CD1c-positive myeloid dendritic cell (primary cell): Measurements from ENCODE around the gene LSM4.
"Not testable (repeated sequence)": the region's sequence is repeated elsewhere in the genome, so short reads cannot be mapped to it uniquely, and the experiment has no call there.

Source experiments
- DNase-seq: peaks from one replicate; pipeline ENCODE4 v3.0.0-alpha.2; 2016; ENCODE audit errors: extremely low spot score

The LSM4 gene

DNA sequence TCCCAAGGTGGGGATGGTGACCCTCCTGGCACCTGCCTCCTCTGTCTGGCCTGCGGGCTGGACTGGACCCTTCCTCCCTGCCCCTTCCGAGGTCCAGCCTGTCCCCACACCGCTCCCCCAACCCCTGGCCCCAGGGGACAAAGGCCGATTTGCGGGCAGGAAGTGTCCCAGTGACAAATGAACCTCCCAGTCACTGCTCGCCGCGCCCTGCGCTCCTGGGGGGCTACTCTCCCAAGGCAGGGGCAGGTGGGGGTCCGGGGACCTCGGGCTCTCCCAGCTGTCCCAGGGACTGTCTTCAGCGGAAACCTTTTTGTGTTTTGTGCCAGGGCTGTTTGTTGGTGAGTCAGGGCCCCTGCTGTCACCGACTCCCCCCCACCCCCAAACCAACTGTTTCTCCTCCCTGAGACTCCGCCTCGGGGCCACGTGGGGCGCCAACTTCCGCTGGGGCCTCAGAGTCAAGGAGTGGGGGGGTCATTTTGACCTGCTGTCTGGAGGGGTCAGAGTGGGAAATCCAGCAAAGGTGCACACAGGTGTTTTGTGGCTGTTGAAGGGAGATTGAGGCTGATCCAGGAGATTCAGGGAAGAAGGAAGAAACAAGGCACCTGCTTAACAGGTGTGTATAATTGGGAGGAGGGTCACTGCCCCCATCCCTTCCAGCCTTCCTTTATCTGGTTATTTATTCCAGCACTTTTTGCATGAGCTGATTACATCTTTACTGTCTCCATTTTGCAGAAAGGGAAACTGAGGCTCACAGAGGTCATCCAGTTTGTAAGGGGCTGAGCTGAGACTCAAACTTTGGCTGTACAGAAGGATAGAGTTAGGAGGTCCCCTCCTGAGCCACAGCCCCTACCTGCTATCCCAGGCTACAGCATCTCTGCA, 18.4 kb upstream of the LSM4 start:
- DNase-seq = peak; percentile 72

DNA sequence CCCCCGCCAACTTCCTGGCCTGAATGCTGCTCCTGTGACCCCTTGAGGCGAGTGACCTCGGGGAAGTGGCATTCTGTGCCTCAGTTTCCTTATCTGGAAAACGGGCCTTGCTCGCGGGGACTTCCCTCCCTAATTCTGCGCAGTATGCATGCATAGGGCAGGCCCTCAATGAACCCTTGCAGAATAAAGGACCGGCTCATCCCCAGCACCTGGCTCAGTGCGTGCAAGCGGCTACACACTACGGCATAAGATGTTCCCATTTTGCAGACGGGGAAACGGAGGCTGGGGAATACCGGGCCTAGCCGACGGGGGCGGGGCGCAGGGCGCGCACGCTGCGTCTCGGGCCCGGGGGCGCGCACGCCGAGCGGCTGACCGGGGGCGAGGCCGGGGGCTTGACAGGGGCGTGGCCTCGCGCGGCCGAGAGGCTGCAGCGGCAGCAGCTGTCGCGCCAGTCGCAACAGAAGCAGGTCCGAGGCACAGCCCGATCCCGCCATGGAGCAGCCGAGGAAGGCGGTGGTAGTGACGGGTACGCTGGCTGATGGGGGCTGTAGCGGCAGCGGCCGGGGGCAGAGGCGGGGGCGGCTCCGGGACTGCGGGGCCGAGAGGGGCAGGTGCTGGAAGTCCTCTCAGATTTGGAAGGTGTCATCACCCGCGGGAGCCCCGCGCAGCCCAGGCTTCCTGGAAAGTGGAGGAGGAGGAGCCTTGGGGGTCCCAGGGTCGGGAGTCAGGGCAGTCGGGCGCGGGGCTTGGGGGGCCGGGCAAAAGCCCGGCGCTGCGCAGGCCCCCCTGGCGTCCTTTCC, 17.5 kb upstream of the LSM4 start, which contains the start of gene PGPEP1:
TSS of gene PGPEP1 (plus strand) at position 409 of the 800 bp plus-strand sequence. CDS start at position 493, 84 bp downstream.
- peak; percentile 72 for DNase-seq

DNA sequence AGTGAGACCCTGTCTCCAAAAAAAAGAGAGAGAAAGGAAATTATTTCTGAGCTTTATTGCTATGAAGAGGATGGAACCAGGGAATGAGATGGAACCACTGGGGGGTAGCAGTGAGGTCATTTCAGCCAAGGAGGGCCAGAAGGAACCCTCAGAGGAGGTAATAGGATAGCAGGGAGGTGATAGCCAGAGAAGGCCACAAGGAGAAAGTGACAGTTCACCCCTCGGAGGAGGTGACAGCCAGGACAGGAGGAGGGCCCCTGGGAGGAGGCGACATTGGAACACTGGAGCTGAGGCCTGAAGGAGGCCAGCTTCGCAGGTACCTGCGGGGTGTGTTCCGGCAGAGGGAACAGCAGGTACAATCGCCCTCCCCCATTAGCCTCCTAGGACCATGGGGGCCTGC, 16.8 kb upstream of the LSM4 start:
- DNase-seq = no peak

DNA sequence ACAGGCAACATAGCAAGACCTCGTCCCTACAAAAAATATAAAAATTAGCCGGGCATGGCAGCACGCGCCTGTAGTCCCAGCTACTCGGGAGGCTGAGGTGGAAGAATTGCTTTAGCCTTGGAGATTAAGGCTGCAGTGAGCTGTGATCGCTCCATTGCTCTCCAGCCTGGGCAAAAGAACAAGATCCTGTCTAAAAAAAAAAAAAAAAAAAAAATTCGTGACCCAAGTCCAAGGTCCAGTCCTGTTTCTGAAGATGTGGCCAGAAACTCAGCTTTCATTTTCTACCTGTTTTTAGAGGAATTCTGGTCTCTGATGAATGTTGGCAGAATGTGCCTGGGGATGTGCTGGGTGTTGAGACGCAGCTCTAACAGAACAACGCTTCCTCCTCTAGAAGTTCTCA, 15.7 kb upstream of the LSM4 start:
- no peak for DNase-seq

DNA sequence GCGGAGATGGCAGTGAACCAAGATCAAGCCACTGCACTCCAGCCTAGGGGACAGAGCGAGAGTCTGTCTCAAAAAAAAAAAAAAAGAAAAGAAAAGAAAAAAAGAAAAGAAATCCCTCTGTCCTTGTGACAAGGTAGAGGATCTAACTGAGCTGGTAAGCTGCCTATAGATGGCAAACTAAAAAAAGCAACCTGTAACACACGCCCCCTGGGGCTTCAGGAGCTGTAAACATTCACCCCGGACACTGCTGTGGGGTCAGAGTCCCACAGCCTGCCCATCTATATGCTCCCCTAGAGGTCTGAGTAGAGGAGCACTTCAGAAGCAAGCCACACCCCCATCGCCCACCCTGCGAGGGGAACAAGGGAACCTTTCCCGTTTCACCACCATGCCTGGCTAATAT, 13.2 kb upstream of the LSM4 start:
- no peak for DNase-seq

DNA sequence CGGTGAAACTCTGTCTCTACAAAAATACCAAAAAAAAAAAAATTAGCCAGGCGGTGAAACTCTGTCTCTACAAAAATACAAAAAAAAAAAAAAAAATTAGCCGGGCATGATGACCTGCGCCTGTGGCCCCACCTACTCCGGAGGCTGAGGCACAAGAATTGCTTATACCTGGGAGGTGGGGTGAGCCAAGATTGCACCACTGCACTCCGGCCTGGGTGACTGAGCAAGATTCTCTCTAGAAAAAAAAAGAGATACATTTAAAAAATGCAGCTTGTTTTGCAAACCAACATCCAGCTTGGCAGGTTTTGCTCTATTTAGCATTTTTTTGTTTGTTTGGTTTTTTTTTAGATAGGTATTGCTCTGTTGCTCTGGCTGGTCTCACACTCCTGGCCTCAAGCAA, 10.8 kb upstream of the LSM4 start:
- no peak for DNase-seq

DNA sequence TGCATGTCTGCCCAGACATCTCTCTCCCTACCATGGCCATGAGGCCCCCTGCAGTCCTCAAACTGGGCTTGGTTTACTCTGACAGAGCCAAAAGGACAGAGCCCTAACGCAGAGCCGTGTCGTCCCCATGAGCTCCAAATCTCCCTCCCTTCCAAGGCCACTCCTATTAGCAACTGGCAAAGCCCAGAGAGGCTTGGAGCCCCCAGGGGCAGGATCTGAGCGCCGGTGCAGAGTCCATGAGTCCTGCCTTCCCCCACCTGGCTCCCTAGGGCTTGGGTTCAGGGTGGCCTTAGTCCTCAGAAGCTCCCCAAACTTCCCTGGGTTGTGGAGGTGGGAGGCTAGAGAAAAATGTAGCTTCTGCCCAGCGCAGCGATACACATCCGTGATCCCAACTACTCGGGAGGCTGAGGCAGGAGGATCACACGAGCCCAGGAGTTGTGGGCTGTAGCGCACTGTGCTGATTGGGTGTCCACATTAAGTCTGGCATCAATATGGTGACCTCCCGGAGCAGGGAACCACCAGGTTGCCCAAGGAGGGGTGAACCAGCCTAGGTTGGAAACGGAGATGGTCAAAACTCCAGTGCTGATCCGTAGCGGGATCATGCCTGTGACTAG, 10.1 kb upstream of the LSM4 start:
- DNase-seq = no peak

DNA sequence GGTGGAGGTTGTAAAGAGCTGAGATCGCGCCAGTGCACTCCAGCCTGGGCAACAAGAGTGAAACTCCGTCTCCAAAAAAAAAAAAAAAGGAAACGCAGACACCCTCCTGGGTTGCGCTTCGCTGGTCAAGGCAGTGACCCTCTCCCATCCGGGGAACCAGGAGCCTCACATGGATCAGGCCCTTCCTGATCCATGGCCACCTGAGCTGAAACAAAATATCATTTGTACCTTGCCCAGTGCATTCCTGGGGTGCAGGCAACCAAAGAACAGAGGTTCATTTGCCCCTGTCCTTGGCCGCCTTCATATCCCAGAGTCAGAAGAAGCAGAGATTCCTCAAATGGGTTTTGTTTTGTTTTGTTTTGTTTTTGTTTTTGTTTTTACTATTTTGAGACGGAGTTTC, 8.0 kb upstream of the LSM4 start:
- no peak for DNase-seq

DNA sequence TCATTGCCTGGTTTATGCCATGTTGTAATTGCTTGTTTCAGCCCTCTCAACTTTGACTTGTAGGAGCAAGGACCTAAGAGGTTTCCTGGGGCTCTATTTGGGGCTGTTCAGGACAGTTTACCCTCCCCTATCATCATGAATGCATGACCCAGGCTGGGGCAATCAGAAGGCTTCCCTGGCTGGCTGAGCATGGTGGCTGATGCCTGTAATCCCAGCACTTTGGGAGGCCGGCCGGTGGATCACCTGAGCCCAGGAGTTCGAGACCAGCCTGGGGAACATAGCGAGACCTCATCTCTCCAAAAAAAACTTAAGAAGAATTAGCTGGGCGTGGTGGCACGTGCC, 6.1 kb upstream of the LSM4 start:
- DNase-seq = no peak

DNA sequence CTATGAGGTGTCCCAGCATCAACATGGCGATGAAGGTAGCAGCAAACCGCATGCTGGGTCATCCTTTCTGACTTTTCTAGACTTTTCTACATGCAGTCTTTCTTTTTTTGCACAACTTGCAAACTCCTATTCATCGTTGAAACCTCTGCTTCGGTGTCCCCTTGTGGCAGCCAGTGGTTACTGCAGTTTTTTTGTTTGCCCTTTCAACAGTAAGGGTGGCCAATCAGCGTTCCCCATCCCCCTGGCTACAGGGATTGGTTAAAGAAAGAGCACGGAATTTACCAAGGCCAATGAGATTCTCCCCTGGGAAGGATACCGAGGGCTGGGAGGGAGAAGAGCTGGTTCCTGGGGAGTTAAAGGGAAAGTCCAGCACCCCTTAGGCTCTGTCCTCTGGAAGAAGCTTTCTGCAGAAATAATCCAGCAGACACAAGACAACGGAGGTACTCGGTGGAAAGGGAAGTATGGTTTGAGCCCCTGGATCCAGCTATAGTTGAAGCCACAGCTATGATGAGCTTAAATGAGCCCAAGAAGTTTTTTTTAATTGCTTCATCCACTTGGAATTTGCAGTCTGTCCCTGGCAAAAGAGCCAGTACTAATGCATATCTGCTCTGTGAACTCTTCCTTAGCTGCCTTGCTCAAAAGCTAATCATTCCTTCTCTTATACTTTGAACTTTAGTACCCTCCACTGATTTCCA, 5.6 kb upstream of the LSM4 start:
- DNase-seq = peak; percentile 97

DNA sequence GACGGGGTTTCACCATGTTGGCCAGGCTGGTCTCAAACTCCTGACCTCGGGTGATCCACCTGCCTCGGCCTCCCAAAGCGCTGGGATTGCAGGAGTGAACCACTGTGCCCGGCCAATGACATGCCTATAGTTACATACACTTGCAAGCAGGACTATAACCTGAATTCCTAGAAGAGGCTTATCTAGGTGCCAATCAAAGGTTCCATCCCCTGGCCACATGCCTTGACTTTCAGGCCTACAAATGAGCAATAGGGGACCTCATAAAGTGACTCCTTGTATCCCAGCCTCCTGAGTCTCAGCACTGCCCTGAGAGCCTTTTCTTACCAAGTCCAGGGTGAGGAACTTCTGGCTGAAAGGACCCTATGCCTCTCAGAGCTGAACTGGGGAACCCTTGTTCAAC, 3.9 kb upstream of the LSM4 start:
- no peak for DNase-seq

DNA sequence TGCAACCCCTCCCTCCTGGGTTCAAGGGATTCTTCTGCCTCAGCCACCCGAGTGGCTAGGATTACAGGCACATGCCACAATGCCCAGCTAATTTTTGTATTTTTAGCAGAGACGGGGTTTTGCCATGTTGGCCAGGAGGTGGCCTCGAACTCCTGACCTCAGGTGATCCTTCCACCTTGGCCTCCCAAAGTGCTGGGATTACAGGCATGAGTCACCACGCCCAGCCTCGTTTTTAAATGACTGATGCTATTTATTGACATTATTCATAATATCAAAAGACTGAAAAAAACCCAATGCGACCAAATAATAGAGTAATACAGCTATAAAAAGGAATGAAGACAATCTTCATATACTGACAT, 1.5 kb upstream of the LSM4 start:
- not testable (repeated sequence) for DNase-seq

DNA sequence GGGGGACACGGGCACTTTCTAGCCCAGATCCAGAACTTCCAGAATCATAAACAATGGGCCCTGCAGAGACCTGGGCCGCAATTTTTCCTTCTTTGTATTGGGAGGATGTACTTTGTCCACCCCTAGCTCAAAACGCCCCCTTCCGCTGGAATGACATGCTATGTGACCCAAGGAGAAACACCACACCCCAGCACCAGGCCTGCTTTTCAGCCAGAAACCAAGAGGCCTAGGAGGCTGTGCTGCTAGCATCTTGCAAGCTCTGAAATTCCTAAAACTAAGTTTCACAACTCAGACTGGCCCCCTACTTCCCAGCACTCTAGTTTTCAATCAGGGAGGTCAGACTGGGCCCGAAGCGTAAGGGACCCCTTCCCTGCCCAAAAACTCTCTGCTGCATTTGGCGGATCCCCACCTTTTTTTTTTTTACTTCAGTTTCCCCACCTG, 538 bp downstream of the LSM4 start:
- peak; percentile 52 for DNase-seq

DNA sequence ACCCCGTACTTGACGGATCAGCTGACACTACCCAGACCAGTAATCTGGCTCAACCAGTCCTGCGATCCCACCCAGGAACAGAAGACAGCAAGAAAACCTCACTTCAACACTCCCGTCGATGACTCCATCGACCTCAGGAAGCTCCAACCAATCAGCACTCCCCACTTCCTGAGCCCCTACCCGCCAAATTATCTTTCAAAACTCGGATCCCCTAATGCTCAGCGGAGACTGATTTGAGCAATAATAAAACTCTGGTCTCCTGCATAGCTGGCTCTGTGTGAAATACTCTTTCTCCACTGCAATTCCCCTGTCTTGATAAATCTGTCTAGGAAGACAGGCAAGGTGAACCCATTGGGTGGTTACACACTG, 1.2 kb downstream of the LSM4 start:
- peak; percentile 34 for DNase-seq

DNA sequence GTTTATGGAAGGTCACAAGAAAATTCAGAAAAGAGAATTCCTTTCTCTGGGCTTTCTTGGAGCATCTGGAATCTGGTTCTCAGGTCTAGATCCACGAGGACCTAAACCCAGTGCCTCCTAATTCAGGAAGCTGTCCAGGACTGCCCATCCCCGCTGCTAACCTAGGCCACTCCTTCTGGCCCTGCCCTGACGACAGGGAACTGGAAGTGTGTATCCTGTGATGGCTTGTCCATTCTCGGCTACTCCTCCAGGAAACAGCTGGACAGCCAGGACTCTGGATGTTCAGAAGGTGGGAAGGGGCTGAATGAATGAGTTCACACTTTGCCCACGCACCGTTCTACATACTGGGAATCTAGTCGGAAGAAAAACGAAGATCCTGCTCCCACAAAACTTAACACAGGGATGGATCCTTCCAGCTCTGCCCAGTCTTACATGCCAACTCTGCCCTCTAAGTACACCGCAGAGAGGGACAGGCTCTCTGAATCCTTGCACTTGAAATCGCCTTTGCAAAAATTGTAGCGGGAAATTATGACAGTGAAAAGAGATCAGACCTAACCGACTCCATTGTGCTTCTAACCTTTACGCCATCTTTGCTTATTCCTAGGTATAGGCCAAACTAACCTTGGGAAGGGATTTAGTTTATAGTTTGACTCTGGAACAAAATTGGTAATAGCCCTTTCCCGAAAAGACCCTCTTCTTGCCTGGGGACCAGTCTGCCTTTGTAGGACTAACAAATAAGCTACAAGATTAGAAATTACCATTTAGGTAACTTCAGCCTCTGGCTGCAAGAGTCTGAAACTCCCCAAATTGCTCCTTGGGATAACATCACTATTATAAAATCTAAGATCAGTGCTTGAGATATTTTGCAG, 1.8 kb downstream of the LSM4 start:
- peak; percentile 74 for DNase-seq

DNA sequence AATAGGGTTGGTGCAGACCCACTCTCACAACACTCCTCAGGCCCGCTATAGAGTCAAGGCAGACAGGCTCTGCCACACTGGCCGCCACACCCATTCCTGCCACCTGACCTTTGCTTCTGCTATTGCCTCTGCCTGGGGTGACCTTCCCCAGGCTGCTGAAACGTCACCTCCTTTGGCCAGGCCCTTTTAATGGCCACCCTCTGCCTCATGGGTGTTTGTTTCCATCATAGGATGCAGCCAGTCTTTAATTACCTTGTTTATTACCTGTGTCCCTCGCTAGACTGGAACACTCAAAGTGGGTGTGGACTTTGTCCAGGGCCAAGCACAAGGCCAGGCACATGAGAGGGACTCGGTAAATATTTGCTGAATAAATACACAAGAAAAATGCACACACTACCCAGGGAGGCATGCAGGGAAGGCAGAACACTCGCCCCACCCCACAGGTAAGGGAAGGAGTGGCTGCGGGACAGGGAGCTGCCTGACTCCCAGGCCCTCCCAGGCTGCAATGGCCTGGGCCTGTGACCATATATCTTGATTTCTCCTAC, 3.2 kb downstream of the LSM4 start:
- peak; percentile 67 for DNase-seq

DNA sequence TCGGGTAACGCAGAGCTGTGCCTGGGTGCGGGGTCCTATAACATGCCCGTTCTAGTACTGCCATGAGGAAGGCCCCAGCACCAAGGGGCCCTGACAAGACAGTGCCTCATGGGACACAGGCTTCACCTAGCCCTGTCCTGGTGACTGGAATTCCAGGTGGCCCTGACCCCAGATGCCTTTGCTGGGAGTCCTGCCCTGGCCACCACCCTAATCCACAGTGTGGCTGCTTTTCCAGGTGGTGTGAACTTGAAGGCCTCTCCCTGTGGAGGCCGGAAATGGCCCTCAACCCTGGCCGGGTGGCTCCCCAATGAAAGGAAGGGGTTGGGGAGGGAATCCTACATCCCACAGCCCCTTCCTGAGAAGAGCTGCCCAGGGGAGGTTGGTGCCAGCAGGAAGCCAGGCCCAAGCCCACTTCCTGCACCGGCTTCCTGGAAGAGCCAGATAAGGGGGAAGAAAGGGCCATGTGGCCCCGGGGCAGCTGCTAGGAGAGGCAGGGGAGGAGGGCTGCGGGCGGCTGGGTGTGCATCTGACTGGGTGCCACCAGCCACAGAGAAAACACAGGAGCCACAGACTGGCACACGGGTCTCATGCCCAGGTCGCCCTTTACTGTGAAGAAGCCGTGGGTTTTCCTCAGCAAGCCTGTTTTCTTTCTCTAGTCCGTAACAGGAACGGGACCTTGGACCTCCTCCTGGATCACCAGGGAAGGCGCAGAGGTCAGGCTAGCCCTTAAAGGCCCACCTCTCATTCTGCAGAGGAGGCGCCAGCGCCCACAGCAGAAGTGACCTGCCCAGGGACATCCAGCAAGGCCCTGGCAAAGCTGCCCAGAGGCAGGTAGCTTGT, 4.7 kb downstream of the LSM4 start:
- no peak for DNase-seq

DNA sequence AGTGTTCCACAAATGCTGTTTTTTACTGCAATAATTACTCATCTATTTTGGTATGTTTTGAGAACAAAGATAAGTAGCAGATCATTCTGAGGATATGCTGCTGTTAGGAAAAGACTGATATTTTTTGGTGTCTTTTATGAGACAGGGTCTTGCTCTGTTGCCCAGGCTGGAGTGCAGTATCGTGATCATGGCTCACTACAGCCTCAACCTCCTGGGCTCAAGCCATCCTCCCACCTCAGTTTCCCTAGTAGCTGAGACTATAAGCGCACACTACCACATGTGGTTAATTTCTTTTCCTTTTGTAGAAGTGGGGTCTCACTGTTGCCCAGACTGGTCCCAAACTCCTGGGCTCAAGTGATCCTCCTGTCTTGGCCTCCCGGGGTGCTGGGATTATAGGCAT, 9.5 kb downstream of the LSM4 start:
- DNase-seq = no peak

DNA sequence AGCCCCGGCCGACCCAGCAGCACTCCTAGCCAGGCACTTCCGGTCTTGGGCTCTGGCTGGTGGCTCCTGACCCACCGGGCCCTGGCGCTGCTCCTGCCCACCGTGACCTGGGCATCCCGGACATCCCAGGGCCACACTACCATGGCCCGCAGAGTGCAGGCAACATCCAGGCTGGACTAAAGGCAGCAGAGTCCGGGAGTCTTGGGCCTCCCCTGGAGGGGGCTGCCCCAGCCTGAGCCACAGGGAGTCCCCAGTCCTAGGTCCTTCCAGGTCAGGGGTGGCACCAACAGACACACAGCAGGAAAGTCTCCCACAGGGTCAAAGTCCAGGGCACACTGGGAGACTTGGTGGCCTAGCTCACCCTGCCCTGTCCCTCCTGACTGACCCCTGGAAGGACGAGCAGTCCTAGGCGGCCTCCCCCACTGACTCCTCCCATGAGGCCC, 10.8 kb downstream of the LSM4 start:
- no peak for DNase-seq
